Astrocyte (in vitro differentiated cells and primary cell): ENCODE measurements around the gene DDX50.

ENCODE experiments used
- CTCF ChIP-seq: IDR thresholded peaks from 2 replicates; pipeline ENCODE4 v1.5.1; 2011; ENCODE audit warnings: low read depth, mild to moderate bottlenecking, inconsistent platforms, low read length, moderate library complexity; ENCODE audit not compliant: insufficient read depth
- EZH2 ChIP-seq: IDR thresholded peaks from 2 replicates; pipeline ENCODE4 v1.6.1; 2012; ENCODE audit warnings: mild to moderate bottlenecking, low read length, inconsistent platforms; ENCODE audit not compliant: insufficient read depth

DNA sequence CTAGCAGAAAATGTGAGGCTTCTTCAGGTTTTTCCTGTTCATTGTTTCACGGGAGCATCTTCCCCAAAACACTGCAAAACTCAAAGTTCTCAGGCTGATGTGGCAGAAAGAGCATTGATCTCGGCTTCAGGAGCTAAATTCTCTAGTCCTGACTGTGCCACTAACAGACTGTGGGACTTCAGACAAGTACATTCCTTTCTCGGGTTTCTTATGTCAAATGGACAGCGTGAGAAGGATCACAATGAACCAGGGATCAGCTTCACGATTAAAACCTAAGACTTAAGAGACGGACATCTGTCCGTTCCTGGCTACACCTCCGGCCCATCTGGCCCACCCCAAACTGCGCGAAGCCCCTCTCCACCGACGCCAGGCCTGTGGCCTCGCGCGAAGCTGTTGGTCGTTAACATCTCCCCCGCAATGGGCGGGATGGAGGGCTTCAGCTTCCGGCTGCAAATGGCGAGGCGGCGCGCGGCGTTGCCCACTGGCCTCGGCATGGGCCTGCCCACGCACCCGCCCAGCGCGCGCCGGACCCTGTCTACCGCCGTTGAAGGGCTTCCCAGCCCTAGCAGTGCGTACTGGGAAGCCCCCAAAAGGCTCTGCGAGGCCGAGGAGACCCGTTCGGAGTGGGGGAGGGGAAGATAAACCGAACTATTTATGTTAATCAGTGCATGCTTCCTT lies 549 bp upstream of the DDX50 start:
- TF ChIP-seq CTCF: no peak
- TF ChIP-seq EZH2: no peak
